RWPE1 (cell line): ENCODE results near the gene CEP97.

Experiments used
- CTCF ChIA-PET: fragments of 350-600 bp; sonication (Branson Sonifier 250); formaldehyde crosslinking; extraction: SDS; loops from one replicate; lab custom pipeline; 2021; lab: Yijun Ruan, JAX
- POLR2A ChIA-PET: fragments of 400-600 bp; formaldehyde crosslinking; extraction: SDS; loops from one replicate; lab custom pipeline; 2020; ENCODE audit warnings: antibody characterized with exemption; ENCODE audit not compliant: low non-redundant PET; lab: Yijun Ruan, JAX
- DNase-seq: peaks from one replicate; pipeline ENCODE4 v3.0.0; 2012; ENCODE audit warnings: low spot score
- H3K27ac ChIP-seq: fragments of 450-650 bp; 2 replicates; pipeline ENCODE4 v1.5.1; 2017
- TF ChIP-seq, protein P1 (sequence below): fragments of 450-650 bp; conservative IDR thresholded peaks from 2 replicates; pipeline ENCODE4 v1.5.1; 2017; ENCODE audit warnings: low read depth, mild to moderate bottlenecking

Gene CEP97

DNA sequence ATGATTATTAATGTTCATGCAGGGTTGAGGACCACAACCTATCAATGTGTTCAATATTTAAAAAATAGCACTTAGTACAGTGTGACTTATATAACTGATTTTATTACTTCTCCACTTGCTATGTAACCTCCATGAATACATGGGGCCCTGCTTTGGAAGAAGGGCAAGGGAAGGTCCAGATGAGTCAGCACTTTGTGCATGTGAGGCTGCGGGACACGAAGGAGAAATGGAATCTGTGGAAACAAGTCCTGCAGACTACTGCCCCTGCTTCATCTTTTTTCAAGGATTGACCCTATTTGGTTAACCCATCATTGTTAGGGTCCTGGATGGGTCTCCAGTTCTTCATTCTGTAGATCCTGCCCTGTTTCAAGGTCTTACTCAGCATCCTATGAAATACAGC, 56.2 kb downstream of the CEP97 start:
- POLR2A ChIA-PET = no interaction called here
- H3K27ac ChIP-seq = no peak overlapping the region
- DNase-seq = peak; percentile 50
- TF ChIP-seq, protein P1, sequence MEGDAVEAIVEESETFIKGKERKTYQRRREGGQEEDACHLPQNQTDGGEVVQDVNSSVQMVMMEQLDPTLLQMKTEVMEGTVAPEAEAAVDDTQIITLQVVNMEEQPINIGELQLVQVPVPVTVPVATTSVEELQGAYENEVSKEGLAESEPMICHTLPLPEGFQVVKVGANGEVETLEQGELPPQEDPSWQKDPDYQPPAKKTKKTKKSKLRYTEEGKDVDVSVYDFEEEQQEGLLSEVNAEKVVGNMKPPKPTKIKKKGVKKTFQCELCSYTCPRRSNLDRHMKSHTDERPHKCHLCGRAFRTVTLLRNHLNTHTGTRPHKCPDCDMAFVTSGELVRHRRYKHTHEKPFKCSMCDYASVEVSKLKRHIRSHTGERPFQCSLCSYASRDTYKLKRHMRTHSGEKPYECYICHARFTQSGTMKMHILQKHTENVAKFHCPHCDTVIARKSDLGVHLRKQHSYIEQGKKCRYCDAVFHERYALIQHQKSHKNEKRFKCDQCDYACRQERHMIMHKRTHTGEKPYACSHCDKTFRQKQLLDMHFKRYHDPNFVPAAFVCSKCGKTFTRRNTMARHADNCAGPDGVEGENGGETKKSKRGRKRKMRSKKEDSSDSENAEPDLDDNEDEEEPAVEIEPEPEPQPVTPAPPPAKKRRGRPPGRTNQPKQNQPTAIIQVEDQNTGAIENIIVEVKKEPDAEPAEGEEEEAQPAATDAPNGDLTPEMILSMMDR = no peak
- CTCF ChIA-PET = no interaction called here

DNA sequence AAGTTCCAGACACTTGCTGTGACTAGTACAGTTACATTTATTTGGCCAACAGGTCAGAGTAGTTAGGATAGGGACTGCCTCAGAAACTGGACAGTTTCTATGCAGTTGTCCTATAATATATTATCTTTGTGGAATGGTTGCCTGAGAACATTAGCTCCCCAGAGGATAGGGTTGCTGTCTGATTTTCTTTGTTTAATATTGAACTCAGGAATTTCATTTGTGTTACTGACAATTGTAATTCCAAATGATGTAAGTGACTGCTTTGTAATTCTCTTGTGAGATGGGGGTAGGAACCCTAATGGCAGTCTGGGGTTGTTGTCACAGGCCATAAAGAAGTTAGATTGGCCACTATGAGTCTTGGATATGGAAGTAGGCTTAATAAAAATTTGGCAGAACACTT, 56.8 kb downstream of the CEP97 start:
- POLR2A ChIA-PET = no interaction called here
- TF ChIP-seq, protein P1 = no peak
- H3K27ac ChIP-seq = no peak overlapping the region
- CTCF ChIA-PET = no interaction called here
- DNase-seq = no peak

DNA sequence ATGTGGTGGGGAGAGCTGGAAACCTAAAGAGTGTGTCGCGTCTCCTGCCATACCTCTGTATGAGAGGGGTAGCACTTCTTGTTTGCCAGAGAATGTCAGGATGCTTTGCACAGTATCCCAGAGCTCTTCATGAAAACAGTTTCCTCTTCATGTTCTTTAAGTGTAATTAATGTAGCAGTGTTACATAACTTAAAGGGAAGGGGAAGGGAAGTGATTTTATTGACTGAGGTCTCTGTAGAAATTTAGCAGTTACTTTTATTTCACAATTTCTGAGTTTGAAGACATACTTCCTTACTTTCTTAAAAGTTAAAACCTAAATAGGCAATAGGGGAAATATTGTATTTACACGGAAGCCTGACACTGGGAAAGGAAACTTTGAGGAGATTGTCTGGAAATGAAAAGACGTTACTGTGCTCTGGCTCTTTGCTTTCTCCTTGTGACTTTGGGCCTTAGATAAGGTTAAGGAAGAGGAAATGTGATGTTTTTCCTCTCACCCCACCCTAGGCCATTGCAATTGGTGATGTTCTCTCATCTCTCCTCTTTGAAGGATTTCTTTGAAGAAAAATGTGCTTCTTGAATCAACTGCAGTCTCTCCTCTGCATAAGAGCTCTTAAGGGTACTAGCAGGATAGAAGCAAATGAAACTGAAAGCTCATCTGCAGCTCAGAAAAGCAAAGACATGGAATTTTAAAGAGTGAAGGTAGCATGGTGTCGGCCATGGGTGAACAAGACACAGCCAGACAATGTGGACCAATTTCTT, 60.6 kb downstream of the CEP97 start:
- POLR2A ChIA-PET = no interaction called here
- H3K27ac ChIP-seq = no peak overlapping the region
- TF ChIP-seq, protein P1 = no peak
- no peak for DNase-seq
- CTCF ChIA-PET = interaction anchor here (0.6 to 2.1 kb wide), 2 partner anchors 18 to 888 kb away, joined by 4 to 12 read pairs; no protein-coding TSS in a partner anchor

DNA sequence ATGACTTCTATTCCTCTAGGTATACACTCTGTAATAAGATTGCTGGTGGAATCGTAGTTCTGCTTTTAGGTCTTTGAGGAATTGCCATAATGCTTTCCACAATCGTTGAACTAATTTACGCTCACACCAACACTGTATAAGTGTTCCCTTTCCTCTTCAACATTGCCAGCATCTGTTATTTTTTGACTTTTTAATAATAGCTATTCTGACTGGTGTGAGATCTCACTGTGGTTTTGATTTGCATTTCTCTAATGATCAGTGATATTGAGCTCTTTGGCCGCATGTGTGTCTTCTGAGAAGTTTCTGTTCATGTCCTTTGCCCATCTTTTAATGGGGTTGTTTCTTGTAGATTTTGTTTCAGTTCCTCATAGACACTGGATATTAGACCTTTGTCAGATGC, 67.4 kb downstream of the CEP97 start:
- no peak overlapping the region for H3K27ac ChIP-seq
- POLR2A ChIA-PET = no interaction called here
- CTCF ChIA-PET = interaction anchor here (0.6 kb wide), 1 partner anchor 1006 kb away, joined by 4 read pairs; no protein-coding TSS in a partner anchor
- DNase-seq = no peak
- TF ChIP-seq, protein P1 = no peak

DNA sequence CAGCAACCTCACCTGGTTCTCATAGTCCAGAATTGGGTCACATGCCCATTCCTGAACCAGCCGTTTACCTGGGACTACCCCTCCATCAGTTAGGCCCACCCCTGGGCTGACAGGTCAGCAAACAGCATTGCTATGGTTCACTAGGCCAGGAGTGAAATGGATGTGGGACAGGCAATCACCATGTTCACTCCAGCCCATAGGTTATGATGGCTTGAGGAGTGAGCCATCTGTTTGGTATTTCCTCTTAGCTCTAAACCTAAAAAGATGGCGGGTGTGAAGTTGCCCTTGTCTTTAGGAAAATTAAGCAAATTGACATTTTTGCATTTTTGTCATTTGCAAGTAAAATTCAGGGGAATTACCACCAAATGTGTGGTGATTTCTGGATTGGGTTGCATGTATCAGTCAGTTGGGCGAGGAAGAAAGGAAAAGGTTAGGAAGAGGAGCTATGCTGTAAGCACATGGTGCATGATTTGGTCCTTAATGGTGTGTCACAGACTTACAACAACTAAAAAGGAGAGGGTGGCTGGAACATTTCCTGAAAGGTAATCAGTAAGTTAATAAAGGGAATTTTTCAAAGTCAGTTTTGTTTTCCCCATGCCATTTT, 71.8 kb downstream of the CEP97 start:
- DNase-seq = no peak
- TF ChIP-seq, protein P1 = no peak
- no peak overlapping the region for H3K27ac ChIP-seq
- CTCF ChIA-PET = interaction anchor here (0.6 kb wide), 1 partner anchor 439 kb away, joined by 7 read pairs; no protein-coding TSS in a partner anchor
- POLR2A ChIA-PET = no interaction called here

DNA sequence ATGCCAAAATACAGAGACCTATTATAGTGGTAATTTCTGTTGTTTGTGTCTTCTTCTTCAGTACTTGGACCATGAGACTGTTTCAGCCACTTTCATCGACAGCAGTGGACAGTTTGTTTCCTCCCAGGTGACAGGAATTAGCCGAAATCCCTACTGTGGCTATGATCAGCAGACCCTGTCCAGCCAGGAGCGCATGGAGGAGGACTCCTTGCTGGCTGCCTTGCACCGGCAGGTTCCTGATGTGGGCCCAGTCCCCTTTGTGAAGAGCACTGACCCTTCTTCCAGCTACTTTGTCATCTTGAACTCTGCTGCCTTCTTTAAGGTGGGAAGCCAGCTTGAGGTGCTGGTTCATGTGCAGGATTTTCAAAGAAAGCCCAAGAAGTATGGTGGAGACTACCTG, 76.8 kb downstream of the CEP97 start:
- TF ChIP-seq, protein P1 = no peak
- CTCF ChIA-PET = interaction anchor here (0.6 to 0.7 kb wide), 3 partner anchors 99 to 428 kb away, joined by 3 to 4 read pairs (median 3); no protein-coding TSS in a partner anchor
- H3K27ac ChIP-seq = no peak overlapping the region
- DNase-seq = no peak
- POLR2A ChIA-PET = no interaction called here
